ENCODE data around the gene DDX23.
"Not testable (repeated sequence)": the region's sequence is repeated elsewhere in the genome, so short reads cannot be mapped to it uniquely, and the experiment has no call there.

Gene DDX23

GRCh38 chr12:48861111-48861510 is 9.1 kb upstream of the DDX23 start:
- no peak for DNase-seq

- DNase-seq, result not testable (repeated sequence)
These were observed 8.3 kb upstream of the DDX23 start for GRCh38 chr12:48860236-48860635.

GRCh38 chr12:48859607-48860006 is 7.6 kb upstream of the DDX23 start:
- DNase-seq, result no peak

- no peak for DNase-seq
These were observed 6.1 kb upstream of the DDX23 start for GRCh38 chr12:48858043-48858442.

- DNase-seq, result no peak
These were observed 5.5 kb upstream of the DDX23 start for GRCh38 chr12:48857278-48857994.

GRCh38 chr12:48856379-48856778 is 4.4 kb upstream of the DDX23 start:
- no peak for DNase-seq

GRCh38 chr12:48854932-48855331 is 3.0 kb upstream of the DDX23 start:
- DNase-seq, result not testable (repeated sequence)

- DNase-seq, result no peak
These were observed 2.5 kb upstream of the DDX23 start for GRCh38 chr12:48854488-48854887.

GRCh38 chr12:48852734-48853688 is 1.0 kb upstream of the DDX23 start:
- DNase-seq, result peak; percentile 57

- DNase-seq, result not testable (repeated sequence)
These were observed 9.9 kb downstream of the DDX23 start for GRCh38 chr12:48842021-48842420.

- DNase-seq, result no peak
These were observed 13.9 kb downstream of the DDX23 start for GRCh38 chr12:48838048-48838447.

- DNase-seq, result no peak
These were observed 19.5 kb downstream of the DDX23 start for GRCh38 chr12:48832321-48833060.

- DNase-seq, result no peak
These were observed 20.7 kb downstream of the DDX23 start for GRCh38 chr12:48831257-48831656.

- no peak for DNase-seq
These were observed 23.0 kb downstream of the DDX23 start for GRCh38 chr12:48828841-48829575.

- no peak for DNase-seq
These were observed 23.7 kb downstream of the DDX23 start for GRCh38 chr12:48828293-48828692.

GRCh38 chr12:48827513-48828096 is 24.4 kb downstream of the DDX23 start:
- no peak for DNase-seq

GRCh38 chr12:48827026-48827425 is 24.9 kb downstream of the DDX23 start:
- no peak for DNase-seq

- no peak for DNase-seq
These were observed 25.6 kb downstream of the DDX23 start for GRCh38 chr12:48826209-48826855.

GRCh38 chr12:48824905-48825304 is 27.1 kb downstream of the DDX23 start:
- no peak for DNase-seq

- no peak for DNase-seq
These were observed 27.9 kb downstream of the DDX23 start for GRCh38 chr12:48824112-48824511.

GRCh38 chr12:48823281-48823680 is 28.7 kb downstream of the DDX23 start:
- DNase-seq, result no peak

- DNase-seq, result no peak
These were observed 29.3 kb downstream of the DDX23 start for GRCh38 chr12:48822711-48823110.
